Hematopoietic multipotent progenitor cell (in vitro differentiated cells): ENCODE results near the gene MSI2. TPM values are rescaled to one million over a fixed set of nuclear protein-coding genes. Genes with fewer than 3 reads are reported as not detected.

ENCODE experiments used
- DNase-seq, 3 donors: peaks; one replicate each; pipeline ENCODE4 v3.0.0-alpha.2; 2011 to 2015; ENCODE audit warnings: low read depth in 2 of 3, low spot score in 2 of 3
- total RNA-seq: library from RNA; depleted of rRNA; stranded (reverse); fragments of >200 nt; gene quantifications from one replicate; pipeline ENCODE4 v1.2.3, GENCODE V29; 2012

MSI2 gene
- total RNA-seq, 1 donor: 241 TPM

DNA sequence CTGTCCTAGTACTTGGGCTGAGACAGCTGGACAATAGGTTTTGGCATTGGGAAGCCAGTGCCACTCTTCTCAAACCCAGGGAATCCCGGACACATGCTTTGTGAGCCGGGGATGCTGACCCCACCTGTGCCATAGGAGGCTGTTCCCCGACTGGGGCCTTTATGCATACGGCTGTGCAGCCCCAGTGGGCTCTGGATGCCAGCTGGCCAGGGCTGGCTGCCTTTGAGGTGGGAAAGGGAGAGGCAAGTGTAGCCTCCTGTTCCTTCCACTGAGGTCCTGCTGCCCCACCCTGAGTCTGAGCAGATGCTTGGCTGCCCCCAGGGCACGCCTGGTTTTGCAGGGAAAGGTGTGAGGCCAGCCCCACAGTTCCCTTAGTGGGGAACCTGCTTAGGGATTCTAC lies 383.1 kb downstream of the MSI2 start:
- no peak for DNase-seq

DNA sequence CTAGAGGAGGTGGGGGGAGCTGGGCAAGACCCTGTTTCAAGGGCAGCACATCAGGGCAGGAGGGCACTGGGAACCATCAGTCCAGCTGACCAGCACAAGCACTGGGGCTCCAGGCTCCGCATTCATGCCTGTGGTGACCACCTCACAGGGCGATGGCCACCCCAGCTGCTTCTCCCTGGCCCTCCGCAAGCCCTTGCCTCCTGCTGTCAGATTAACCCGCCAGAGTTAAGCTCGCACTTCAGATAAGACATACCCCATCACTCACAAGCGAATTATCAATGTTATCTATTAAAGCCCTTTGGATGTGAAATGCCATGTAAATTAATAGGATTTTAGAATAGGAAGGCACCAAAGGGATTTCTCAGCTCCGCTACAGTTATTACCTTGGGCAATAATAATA lies 383.8 kb downstream of the MSI2 start:
- DNase-seq: no peak

DNA sequence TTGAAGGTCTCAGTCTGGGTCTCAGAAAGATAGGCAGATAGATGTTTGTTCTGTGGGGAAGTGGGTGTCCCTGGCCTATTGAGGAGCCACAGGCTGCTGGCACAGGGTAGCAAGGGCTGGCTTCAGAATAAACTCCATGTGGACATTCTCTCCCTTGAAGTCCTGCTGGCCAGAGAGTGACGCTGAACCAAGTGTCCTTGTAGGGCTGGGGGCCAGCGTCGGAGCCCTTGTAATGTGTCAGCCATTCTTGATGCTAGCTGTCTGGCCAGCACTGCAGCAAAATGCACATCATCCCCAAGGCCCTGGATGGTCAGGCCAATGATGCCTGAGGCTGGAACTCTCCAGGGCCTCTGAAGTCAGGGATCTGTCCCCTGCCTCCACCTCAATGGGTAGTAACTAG lies 385.4 kb downstream of the MSI2 start:
- no peak for DNase-seq

DNA sequence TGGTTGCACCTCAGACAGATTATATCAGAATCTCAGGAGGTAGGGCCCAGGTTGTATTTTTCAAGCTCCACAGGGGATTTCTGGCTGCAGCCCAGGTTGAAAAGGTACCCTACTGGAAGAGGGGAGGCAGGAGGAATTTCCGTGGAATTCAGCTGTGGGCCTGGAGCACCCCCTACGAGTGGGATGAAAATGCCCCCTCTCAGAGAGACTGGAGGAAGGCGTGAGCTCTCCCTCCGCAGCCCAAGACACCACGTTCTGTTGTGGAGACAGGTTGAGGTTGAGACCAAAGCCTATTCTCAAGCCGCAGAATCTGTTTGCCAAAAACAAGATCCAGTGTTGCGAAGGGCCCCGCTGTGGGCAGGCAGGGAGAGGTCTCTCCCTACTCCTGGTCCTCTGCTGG lies 386.7 kb downstream of the MSI2 start:
- DNase-seq: no peak

DNA sequence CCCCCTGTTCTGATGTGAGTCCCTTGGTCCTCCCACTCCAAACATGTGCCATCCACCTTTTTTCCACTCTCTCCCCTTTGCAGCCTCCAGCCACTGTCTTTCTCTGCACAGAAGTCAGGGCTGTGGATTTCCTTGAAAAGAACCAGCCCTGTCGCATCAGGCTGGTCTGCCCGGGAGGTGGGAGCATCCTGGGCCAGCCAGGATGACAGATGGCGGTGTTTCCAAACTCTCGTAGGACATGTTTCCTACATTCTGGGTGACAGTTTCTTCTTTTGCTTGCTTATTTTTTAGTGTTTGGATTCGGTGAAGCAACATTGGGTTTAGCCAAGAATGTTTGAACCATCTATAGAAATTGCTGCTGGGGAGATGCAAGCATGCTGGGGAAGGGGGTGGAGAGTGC lies 388.0 kb downstream of the MSI2 start:
- no peak for DNase-seq

DNA sequence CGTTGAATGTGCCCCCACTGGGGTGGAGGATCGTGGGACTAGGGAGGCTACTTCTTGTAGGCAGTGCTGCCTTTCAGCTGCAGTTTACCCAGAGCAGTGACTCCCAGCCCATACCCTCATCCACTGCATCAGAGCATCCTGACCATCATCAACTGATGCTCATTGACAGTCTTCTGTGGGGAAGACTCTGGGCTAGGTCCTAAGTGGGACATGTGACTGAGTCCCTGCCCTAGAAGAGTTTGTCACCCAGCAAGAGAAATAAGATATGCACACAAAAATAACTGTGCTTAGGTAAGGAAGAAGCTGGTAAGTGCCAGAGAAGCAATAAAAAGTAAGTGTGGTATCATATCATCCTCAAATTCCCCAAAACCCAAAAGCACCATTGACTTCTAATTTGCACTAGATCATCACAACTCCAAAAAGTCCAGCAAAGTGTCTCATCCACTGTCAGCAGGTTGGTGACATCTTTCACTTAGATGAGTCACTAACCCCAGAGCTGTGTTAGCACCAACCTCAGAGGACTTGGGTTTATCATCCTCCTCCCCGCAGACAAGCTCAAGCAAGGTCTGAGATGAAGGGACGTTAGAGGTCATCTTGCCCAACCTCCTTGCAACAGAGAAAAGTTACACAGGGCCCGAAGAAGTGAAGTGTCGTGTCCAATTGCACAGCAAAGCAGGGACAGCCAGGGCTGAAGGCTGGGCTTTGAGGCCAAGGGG lies 389.8 kb downstream of the MSI2 start:
- no peak for DNase-seq

DNA sequence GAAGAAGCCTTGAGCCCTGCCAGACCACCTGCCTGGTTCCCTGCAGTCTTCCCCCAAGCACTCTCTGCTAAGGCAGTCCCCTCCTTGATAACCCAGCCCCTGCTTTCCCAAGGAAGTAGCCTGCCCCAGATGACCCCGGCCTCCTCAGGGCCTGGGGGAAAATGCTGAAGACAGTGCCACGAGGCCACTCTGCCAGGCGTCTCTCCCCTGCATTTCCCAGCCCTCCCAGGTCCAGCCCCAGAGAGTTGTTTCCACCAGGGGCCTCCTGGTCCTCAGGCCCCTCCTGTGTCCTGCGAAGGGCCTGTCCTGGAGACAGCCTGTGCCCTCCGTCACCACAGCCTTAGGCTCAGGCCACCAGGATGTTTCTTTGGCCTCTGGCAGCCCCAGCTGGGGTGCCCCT lies 392.4 kb downstream of the MSI2 start:
- no peak for DNase-seq

DNA sequence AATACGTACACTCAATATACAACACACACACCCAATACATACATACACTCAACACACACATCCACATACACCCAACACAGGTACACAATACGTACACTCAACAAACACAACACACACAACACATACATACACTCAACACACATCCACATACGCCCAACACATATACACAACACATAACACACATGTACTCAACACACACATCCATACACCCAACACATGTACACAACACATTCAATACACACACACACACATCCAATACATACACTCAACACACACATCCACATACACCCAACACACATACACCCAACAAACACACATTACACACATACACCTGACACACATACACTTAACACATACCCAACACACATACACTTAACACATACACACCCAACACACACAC lies 392.9 kb downstream of the MSI2 start:
- no peak for DNase-seq

DNA sequence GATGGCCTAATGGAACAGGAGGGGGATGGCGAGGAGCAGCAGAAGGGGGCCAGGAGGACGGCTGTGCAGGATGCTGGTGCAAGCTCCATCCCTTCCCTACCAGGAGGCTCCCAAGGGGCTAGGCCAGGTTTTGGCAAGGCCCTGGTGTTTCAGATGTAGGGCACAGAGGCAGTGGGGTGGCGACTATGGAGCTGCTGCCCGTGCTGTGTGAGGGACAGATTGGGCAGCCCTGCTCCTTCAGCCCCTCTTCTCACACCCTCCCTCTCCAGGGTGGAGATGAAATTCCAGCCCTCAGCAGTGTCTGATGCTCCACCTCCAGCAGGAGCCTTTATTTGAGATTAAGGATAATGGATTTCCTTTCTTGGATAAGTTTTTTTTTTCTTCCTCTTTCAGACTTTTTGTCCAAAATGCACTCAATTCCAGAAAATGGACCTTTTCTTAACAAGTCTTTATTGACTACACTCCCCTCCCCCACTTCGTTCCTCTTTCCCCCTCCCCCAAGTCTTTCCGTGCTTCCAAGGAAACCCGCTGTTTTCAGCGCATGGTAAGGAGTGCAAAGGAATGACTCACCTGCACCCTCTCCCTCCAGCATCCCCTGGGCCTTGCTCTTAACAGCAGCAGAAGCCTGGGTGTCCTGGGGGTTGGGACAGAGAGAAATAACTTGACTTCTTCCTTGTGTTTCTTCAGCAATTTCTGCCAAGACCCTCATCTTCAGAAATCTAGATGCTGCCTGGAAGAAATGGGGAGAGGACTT lies 393.6 kb downstream of the MSI2 start:
- no peak for DNase-seq

DNA sequence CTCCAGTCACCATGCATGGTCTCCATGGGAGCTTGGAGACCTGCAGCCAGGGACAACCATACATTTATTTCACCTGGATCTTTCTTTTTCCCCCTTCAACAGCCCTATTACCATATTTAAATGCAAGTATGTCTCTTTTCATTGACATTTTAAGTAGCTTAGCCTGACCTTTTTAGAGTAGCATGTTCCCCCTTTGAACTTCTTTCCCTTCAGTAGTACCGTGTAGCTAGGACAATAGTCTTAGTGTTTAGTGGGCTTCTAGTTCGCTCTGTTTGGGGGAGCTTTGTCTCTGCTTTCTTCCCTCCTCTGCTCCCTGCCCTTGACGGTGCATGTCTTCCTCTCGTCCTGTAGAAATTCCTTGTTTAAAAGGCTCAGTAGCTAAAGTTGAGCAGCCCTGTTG lies 394.2 kb downstream of the MSI2 start:
- DNase-seq: no peak

DNA sequence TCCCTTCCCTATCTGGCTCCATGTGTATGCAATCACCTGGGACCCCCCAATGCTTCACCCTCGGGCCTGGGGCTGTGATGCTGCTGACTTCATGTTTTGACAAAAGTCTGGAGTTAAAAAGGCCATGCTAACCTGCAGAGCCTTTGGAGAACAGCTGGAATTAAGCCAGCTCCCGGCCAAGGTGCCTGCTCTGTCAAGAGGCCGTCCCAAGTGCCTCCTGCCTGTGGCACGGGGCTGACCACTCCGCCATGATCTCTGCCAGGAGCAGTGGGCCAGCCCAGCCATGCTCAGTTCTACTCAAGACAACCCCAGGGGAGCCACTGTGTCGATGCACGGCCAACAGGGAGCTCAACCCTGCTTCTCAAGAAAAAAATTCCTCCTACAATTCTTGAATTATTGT lies 395.1 kb downstream of the MSI2 start:
- DNase-seq: no peak

DNA sequence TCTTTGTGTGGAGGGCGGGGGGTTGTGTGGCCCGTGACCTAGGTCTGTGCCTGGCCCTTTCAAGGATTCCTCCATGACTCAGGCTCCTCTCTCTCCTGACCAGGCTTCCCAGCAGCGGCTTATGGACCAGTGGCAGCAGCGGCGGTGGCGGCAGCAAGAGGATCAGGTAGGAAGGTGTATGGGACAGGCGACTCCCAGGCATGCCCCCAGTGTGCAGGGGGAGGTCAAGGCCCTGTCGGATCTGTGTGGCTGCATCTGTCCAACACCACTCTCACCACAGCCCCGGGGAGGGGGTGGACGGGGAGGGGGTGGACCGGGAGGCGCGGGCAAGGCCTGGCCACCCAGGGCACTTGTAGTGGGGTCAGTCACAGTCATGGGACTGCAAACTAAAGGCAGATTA lies 395.7 kb downstream of the MSI2 start:
- DNase-seq: no peak

DNA sequence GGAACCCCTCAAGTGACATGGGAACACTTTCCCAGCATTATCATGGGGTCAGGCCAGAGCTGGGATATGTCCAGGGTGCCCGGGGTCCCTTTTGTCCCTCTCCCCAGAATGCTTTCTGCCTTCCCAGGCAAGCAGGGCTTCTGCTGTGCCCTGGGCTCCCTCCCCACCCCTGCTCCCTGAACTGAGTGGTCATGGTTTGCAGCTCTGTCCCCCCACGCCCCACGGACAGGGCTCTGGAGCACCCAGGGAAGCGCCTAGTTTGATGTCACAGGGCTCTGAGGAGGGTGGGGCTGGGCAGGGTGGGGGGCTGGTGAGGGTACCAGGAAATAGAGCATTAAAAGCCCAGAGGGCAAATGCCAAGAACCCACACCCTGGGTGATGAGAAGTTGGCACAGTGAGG lies 396.5 kb downstream of the MSI2 start:
- no peak for DNase-seq

DNA sequence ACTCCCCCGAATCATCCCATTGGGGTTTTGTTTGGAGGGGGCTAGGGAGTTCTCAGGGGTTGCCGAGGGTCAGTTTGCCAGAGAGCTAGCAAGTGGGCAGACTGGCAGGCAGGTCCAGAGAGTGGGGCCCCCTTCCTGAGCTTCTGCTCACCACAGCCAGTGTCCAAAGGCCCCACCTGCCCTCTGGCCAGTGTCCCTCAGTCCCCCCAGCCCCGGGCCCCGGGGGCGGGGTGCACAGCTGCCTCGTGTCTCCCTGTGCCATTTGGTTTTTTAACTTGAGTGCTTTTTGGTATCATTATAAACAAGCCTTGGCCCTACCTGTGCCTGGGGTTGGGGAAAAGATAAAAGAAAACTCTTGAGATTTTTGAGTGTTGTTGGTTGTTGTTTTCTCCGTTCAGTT lies 397.0 kb downstream of the MSI2 start:
- no peak for DNase-seq

DNA sequence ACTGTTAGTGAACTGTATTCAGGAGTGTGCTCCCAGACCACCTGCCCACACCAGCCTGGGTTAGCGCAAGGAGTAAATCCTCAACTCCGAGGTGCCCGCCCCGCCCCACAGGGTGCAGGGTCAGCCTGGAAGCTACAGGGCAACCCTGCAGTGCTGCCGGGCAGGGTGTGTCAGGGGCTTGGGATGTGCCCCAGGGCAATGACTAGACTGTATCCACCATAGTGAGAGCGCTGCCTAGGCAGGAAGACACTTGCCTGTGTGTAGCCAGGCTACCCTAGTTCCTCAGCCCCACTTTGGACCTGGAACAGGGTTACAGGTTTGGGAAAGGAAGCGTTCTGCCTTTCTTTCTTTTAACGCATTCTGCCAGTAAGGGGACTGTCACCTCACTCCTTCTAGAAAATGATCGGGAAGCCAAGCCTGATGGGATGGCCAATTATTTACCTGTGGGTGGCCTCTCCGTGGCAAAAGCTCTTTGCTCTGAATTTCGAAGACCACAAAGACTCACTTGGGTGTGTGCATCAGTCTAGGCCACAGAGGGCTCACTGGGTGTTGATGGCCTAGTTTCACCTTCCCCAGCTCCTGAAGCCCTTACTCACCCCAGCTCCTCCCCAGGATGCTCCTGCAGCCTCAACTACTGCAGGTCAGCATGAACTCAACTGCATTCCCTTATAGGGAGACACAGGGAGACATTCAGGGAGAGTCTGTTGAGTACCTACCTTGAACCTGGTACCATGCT lies 397.9 kb downstream of the MSI2 start:
- DNase-seq: no peak

DNA sequence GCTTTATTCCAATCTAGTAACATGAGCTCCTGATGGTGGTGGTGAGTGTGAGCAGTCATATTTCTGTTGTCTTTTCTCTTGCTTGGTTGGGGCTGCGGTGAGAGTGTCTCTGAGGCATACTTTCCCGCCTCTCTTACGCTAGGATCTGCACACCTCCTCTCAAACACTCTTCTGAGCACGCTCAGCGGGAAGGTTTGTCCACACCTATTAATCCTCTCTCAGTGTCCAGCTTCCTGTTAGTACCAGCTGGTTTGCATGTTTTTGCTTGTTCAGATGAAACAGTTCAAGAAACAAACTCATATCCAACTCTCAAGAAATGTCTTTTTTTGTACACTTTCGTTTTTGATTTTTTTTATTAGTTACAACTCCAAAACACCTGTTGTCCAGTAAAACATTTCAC lies 399.2 kb downstream of the MSI2 start:
- no peak for DNase-seq

DNA sequence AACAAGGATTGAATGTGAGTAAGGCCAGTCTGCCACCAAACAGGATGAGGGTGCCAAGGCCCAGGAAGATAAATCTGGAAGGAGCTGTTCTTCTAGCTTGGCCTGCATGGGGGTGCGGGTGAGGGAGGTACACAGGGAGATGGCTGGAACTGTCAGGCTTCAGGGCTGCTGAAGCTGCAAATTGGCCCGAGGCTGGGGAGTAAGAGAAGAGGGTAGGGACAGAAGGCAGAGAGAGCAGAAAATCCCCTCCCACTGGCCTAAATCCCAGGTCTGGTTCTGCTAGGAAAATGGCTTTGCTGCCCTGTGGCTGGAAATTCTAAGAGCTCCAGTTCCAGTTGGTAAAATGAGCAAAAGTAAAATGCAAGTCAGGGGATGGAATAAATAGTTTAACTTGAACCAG lies 400.9 kb downstream of the MSI2 start:
- DNase-seq: no peak

DNA sequence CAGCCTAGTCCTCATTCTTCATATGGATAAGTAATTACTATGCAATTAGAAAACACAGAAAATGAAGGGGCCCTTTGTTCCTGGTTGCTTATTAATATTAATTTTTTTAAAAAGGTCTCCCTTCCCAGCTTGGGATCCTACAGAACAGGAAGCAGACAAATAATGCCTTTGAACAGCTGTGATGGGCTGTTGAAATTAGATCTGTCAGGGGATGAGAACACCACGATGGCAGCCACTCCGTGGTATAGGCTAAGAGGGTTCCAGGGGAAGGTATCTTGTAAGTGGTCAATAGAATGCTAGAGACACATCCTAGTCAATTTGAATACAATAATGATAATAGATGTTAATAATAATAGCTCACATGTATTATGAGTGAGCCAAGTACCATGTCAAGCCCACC lies 405.7 kb downstream of the MSI2 start:
- no peak for DNase-seq

DNA sequence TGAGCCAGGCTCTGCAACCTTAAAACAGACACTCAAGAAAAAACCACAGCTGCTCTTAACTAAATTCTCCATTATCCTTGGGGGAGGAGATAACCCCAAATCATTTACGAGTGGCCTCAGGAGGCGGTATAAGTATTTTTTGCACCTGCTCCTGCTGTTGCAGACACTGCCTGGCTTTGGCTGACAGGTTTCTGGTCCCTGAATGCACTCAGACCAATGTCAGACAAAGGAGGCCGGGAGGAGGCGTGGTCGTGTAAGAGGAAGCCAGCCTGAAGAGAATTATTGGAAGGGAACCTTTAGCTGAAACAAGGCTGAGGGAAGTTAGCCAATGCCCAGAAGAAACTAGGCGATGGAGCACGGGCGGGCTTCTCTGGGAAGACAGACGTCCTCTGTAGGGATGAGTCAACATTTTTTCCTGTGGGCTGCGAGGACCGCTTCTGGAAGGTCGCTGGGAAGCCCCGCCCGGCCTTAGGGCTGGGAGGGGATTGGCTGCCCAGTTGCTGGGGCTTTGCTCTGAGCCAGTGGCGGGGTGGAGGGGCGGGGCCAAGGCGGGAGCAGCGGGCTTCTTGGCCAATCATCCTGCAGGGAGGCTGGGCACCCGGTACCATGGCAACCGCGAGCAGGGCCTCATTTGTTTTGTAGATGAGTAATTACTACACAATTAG lies 406.5 kb downstream of the MSI2 start:
- peak in 2 of 3 donors; percentile 62 to 71 for DNase-seq

DNA sequence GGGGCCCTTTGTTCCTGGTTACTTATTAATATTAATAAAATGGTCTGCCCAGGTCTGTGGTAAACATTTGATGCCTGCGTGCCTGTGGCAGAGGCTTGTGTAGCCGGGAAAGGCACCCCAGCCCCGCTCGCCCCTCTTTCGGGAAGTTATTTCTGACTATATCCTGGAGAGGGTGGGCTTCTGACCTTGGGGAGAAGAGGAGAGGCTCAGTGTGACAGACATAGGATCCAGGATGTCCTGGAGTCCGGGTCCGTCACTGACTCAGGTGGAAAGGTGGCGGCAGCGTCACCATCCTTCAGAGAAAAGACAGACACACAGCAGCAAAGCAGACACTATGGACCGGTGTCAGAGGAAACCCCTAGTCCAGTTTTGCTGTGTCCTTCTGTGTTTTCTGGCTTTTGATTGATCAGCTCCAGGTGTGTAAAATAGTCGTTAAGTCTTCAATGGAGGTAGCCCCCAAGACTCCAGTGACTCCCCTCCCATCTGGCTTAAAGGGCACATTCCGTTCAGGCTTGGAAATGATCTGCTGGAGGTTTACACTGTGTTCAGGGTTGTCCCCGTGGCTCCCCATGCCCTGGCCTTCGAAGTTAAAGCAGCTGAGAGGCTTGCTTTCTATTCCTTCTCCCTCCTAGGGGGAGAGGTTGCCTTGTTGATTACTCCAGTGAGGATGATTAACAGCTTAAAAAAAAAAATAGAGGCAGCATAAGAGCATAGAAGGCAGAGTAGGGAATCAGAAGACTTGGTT lies 407.2 kb downstream of the MSI2 start:
- no peak for DNase-seq

DNA sequence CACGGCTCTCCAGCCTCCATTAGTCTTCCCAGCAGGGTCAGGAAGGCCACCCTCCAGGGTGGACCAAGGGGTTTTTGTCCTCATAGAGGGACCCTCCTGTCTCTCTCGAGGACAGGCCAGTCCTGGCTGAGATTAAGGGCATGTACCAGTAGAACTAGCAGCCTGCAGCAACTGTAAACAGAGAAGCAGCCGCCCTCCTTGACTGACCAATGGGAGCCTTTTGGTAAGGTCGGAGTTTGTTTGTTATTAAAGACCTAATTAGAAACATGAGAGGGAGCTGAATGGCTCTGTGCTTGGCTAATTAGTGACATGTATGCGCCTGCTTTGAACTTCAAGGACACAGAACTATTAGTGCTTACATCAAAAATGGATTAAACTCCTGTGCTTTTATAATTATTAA lies 408.8 kb downstream of the MSI2 start:
- DNase-seq: no peak
